ENCODE measurements around the gene LENG8. TPM values are rescaled to one million over a fixed set of nuclear protein-coding genes. Genes with fewer than 3 reads are reported as not detected.

Gene LENG8
- total RNA-seq, 1 experiment from 2014 or later: 238 TPM

- DNase-seq (ENCODE audit: unreplicated experiment): no peak
- ChIA-PET POLR2A (interaction anchor here (0.7 to 5.2 kb wide), 5 partner anchors 11 to 260 kb away, joined by 3 to 157 read pairs (median 12); partner anchors contain the start of genes LENG9, MBOAT7 and TSEN34), CTCF (interaction anchor here (0.8 to 1.8 kb wide), 3 partner anchors 9 to 31 kb away, joined by 3 read pairs; no protein-coding TSS in a partner anchor)
- H3K4me3 Mint-ChIP-seq (ENCODE audit: unreplicated experiment): peak overlapping the region; percentile 97
- peaks cover 65% of the 10 kb centered on the region for H3K36me3 Mint-ChIP-seq (ENCODE audit: insufficient read depth, unreplicated experiment)
- intact Hi-C loops (cut with micrococcal nuclease): loop anchor here (1.0 kb wide), 1 partner anchor 14 kb away; the partner anchor contains the start of gene LENG9
- no peaks in the 10 kb centered on the region for H3K27me3 Mint-ChIP-seq (ENCODE audit: insufficient read depth, unreplicated experiment)
- H3K4me1 Mint-ChIP-seq (ENCODE audit: insufficient read depth, unreplicated experiment): peaks cover 28% of the 10 kb centered on the region
- H3K9me3 Mint-ChIP-seq (ENCODE audit: unreplicated experiment): no peaks in the 10 kb centered on the region
- H3K27ac Mint-ChIP-seq (ENCODE audit: low read depth, unreplicated experiment): peak overlapping the region; percentile 99
- no TSS peak for BruUV-seq (replicated peaks)
- TF ChIP-seq CTCF (IDR thresholded peaks at IDR 0.05; ENCODE audit: unreplicated experiment): no peak
Measured at GRCh38 chr19:54449701-54450069, 686 bp downstream of the LENG8 start.

GRCh38 chr19:54451331-54451871, 2.4 kb downstream of the LENG8 start:
- intact Hi-C loops (cut with micrococcal nuclease): no loop called here
- Mint-ChIP-seq H3K27ac (ENCODE audit: low read depth, unreplicated experiment) (peak overlapping the region; percentile 99), H3K9me3 (ENCODE audit: unreplicated experiment) (no peaks in the 10 kb centered on the region), H3K27me3 (ENCODE audit: insufficient read depth, unreplicated experiment) (no peaks in the 10 kb centered on the region), H3K36me3 (ENCODE audit: insufficient read depth, unreplicated experiment) (peaks cover 67% of the 10 kb centered on the region), H3K4me1 (ENCODE audit: insufficient read depth, unreplicated experiment) (peaks cover 28% of the 10 kb centered on the region), H3K4me3 (ENCODE audit: unreplicated experiment) (peak overlapping the region; percentile 97)
- no peak for DNase-seq (ENCODE audit: unreplicated experiment)
- ChIA-PET POLR2A (interaction anchor here (5.2 kb wide), 1 partner anchor 9 kb away, joined by 157 read pairs; the partner anchor contains the start of gene LENG9), CTCF (interaction anchor here (1.8 kb wide), 1 partner anchor 8 kb away, joined by 3 read pairs; no protein-coding TSS in a partner anchor)
- TF ChIP-seq CTCF (IDR thresholded peaks at IDR 0.05; ENCODE audit: unreplicated experiment): no peak
- BruUV-seq (replicated peaks): no TSS peak

- BruUV-seq (replicated peaks): no TSS peak
- DNase-seq (ENCODE audit: unreplicated experiment): no peak
- Mint-ChIP-seq H3K4me3 (ENCODE audit: unreplicated experiment) (no peak overlapping the region), H3K36me3 (ENCODE audit: insufficient read depth, unreplicated experiment) (peaks cover 68% of the 10 kb centered on the region), H3K4me1 (ENCODE audit: insufficient read depth, unreplicated experiment) (peaks cover 28% of the 10 kb centered on the region), H3K9me3 (ENCODE audit: unreplicated experiment) (no peaks in the 10 kb centered on the region), H3K27me3 (ENCODE audit: insufficient read depth, unreplicated experiment) (no peaks in the 10 kb centered on the region), H3K27ac (ENCODE audit: low read depth, unreplicated experiment) (peak overlapping the region; percentile 31)
- intact Hi-C loops (cut with micrococcal nuclease): no loop called here
- POLR2A ChIA-PET: interaction anchor here (1.4 to 5.2 kb wide), 2 partner anchors 9 to 10 kb away, joined by 4 to 157 read pairs; partner anchors contain the start of gene LENG9
- no peak for TF ChIP-seq CTCF (IDR thresholded peaks at IDR 0.05; ENCODE audit: unreplicated experiment)
- CTCF ChIA-PET: no interaction called here
Measured at GRCh38 chr19:54451997-54452396, 3.0 kb downstream of the LENG8 start.

- DNase-seq (ENCODE audit: unreplicated experiment): no peak
- peaks cover 28% of the 10 kb centered on the region for H3K4me1 Mint-ChIP-seq (ENCODE audit: insufficient read depth, unreplicated experiment)
- H3K36me3 Mint-ChIP-seq (ENCODE audit: insufficient read depth, unreplicated experiment): peaks cover 73% of the 10 kb centered on the region
- intact Hi-C loops (cut with micrococcal nuclease): no loop called here
- TF ChIP-seq CTCF (IDR thresholded peaks at IDR 0.05; ENCODE audit: unreplicated experiment): no peak
- BruUV-seq (replicated peaks): no TSS peak
- H3K9me3 Mint-ChIP-seq (ENCODE audit: unreplicated experiment): no peaks in the 10 kb centered on the region
- H3K27me3 Mint-ChIP-seq (ENCODE audit: insufficient read depth, unreplicated experiment): no peaks in the 10 kb centered on the region
- H3K27ac Mint-ChIP-seq (ENCODE audit: low read depth, unreplicated experiment): no peak overlapping the region
- ChIA-PET POLR2A (interaction anchor here (0.6 to 1.4 kb wide), 3 partner anchors 9 to 303 kb away, joined by 3 to 4 read pairs (median 3); partner anchors contain the start of gene LENG9), CTCF (interaction anchor here (1.1 to 1.4 kb wide), 2 partner anchors 14 to 28 kb away, joined by 3 to 5 read pairs; no protein-coding TSS in a partner anchor)
- no peak overlapping the region for H3K4me3 Mint-ChIP-seq (ENCODE audit: unreplicated experiment)
Measured at GRCh38 chr19:54452626-54453025, 3.6 kb downstream of the LENG8 start.

All from MCF 10A (cell line).